Measurements from ENCODE around the gene CSAG3. TPM values are rescaled to one million over a fixed set of nuclear protein-coding genes. Genes with fewer than 3 reads are reported as not detected.

CSAG3 gene
- polyA plus RNA-seq, 2 of the 4 experiments (the other 2 are of a cell fraction), result 0.10 TPM; not detected in 1

- TF ChIP-seq, protein P1, sequence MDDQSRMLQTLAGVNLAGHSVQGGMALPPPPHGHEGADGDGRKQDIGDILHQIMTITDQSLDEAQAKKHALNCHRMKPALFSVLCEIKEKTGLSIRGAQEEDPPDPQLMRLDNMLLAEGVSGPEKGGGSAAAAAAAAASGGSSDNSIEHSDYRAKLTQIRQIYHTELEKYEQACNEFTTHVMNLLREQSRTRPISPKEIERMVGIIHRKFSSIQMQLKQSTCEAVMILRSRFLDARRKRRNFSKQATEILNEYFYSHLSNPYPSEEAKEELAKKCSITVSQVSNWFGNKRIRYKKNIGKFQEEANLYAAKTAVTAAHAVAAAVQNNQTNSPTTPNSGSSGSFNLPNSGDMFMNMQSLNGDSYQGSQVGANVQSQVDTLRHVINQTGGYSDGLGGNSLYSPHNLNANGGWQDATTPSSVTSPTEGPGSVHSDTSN (IDR thresholded peaks at IDR 0.05), result no peak
- TF ChIP-seq EHMT2 (IDR thresholded peaks at IDR 0.05; ENCODE audit: low read depth), result no peak
- no peak for TF ChIP-seq ZFP36 (IDR thresholded peaks at IDR 0.05; ENCODE audit: borderline replicate concordance, partially characterized antibody)
- no peak for TF ChIP-seq CBX8 (IDR thresholded peaks at IDR 0.05)
- TF ChIP-seq, protein P2, sequence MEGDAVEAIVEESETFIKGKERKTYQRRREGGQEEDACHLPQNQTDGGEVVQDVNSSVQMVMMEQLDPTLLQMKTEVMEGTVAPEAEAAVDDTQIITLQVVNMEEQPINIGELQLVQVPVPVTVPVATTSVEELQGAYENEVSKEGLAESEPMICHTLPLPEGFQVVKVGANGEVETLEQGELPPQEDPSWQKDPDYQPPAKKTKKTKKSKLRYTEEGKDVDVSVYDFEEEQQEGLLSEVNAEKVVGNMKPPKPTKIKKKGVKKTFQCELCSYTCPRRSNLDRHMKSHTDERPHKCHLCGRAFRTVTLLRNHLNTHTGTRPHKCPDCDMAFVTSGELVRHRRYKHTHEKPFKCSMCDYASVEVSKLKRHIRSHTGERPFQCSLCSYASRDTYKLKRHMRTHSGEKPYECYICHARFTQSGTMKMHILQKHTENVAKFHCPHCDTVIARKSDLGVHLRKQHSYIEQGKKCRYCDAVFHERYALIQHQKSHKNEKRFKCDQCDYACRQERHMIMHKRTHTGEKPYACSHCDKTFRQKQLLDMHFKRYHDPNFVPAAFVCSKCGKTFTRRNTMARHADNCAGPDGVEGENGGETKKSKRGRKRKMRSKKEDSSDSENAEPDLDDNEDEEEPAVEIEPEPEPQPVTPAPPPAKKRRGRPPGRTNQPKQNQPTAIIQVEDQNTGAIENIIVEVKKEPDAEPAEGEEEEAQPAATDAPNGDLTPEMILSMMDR (IDR thresholded peaks at IDR 0.05), result no peak
- TF ChIP-seq PHF8 (IDR thresholded peaks at IDR 0.05; ENCODE audit: borderline replicate concordance, low read depth), result no peak
- no peak for TF ChIP-seq CHD4 (IDR thresholded peaks at IDR 0.05; ENCODE audit: borderline replicate concordance)
Measured at GRCh38 chrX:152798945-152799344, 39.9 kb downstream of the CSAG3 start (continued).

DNA sequence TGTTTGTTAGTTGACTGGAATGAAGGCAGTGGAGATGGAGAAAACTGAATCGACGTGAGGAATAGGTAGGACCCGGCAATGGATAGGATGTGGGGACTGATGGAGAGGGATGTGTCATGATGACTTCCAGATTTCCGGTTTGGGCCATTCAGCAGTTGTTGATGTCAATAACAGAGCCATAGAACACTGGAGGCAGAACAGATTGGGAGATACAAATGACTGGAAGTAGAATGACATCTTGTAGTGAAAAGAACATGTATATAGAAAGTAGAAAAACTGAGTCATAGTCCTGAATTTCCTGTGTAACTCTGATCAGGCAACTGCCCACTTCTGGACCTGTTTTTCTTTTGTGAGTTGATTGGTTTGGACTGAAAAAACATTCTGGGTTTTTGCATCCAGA, 47.0 kb downstream of the CSAG3 start:
- no peak overlapping the region for H3K4me2 ChIP-seq
- no peaks in the 10 kb centered on the region for H3K4me1 ChIP-seq
- ATAC-seq (no peak), DNase-seq (ENCODE audit: low read depth in 1 of 2, low spot score in 1 of 2) (no peak), FAIRE-seq (no peak)
- no peaks in the 10 kb centered on the region for H3K9me3 ChIP-seq
- H3K4me3 ChIP-seq, result no peak overlapping the region
- H3K27ac ChIP-seq, result no peak overlapping the region
- ChIA-PET POLR2A (no interaction called here), CTCF (interaction anchor here (0.7 kb wide), 1 partner anchor 11 kb away, joined by 3 read pairs; no protein-coding TSS in a partner anchor)
- 20% methylated on average over 4 of the region's 4 CpGs for WGBS (ENCODE audit: missing lambda C conversion rate)
- TF ChIP-seq KDM1A (IDR thresholded peaks at IDR 0.05; ENCODE audit: low read depth), result no peak
- TF ChIP-seq PHF8 (IDR thresholded peaks at IDR 0.05; ENCODE audit: borderline replicate concordance, low read depth), result no peak
- no peak for TF ChIP-seq HEYL (CRISPR knock-in tag; IDR thresholded peaks at IDR 0.05)
- no peak for TF ChIP-seq RFX5 (IDR thresholded peaks at IDR 0.05)
- TF ChIP-seq CBX8 (IDR thresholded peaks at IDR 0.05), result no peak
- TF ChIP-seq POLR2A (IDR thresholded peaks at IDR 0.05; ENCODE audit: low read length), result no peak
- TF ChIP-seq, protein P3, sequence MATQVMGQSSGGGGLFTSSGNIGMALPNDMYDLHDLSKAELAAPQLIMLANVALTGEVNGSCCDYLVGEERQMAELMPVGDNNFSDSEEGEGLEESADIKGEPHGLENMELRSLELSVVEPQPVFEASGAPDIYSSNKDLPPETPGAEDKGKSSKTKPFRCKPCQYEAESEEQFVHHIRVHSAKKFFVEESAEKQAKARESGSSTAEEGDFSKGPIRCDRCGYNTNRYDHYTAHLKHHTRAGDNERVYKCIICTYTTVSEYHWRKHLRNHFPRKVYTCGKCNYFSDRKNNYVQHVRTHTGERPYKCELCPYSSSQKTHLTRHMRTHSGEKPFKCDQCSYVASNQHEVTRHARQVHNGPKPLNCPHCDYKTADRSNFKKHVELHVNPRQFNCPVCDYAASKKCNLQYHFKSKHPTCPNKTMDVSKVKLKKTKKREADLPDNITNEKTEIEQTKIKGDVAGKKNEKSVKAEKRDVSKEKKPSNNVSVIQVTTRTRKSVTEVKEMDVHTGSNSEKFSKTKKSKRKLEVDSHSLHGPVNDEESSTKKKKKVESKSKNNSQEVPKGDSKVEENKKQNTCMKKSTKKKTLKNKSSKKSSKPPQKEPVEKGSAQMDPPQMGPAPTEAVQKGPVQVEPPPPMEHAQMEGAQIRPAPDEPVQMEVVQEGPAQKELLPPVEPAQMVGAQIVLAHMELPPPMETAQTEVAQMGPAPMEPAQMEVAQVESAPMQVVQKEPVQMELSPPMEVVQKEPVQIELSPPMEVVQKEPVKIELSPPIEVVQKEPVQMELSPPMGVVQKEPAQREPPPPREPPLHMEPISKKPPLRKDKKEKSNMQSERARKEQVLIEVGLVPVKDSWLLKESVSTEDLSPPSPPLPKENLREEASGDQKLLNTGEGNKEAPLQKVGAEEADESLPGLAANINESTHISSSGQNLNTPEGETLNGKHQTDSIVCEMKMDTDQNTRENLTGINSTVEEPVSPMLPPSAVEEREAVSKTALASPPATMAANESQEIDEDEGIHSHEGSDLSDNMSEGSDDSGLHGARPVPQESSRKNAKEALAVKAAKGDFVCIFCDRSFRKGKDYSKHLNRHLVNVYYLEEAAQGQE (IDR thresholded peaks at IDR 0.05), result no peak
- no peak for TF ChIP-seq EHF (CRISPR knock-in tag; IDR thresholded peaks at IDR 0.05)
- no peak for TF ChIP-seq RARB (CRISPR knock-in tag; IDR thresholded peaks at IDR 0.05)
- no peak for TF ChIP-seq NFE2L2 (conservative IDR thresholded peaks at IDR 0.05; ENCODE audit: low read length)

Other genes with a start within 250 kb of the CSAG3 start
- 0.50 and 0.54 TPM in 2 replicates for gene GABRQ, start 121.3 kb upstream of the CSAG3 start, polyA plus RNA-seq (2011; rRNA removed)
- 0.52 to 0.72 TPM (median 0.70 TPM) in 3 replicates for gene GABRQ, start 121.3 kb upstream of the CSAG3 start, polyA plus RNA-seq (2017; fragmentation: RNase III; extraction: RNeasy Plus Mini Kit Qiagen cat#74134 plus additional on column Dnase treatment)
- gene MAGEA3, start 60.4 kb upstream of the CSAG3 start, polyA plus RNA-seq (2011; rRNA removed), result 0.96 and 1.3 TPM in 2 replicates
- 2.2 to 2.3 TPM (median 2.3 TPM) in 3 replicates for gene MAGEA3, start 60.4 kb upstream of the CSAG3 start, polyA plus RNA-seq (2017; fragmentation: RNase III; extraction: RNeasy Plus Mini Kit Qiagen cat#74134 plus additional on column Dnase treatment)
- not detected in 2 replicates for gene CSAG2, start 49.9 kb upstream of the CSAG3 start, polyA plus RNA-seq (2011; rRNA removed)
- not detected in 3 replicates for gene CSAG2, start 49.9 kb upstream of the CSAG3 start, polyA plus RNA-seq (2017; fragmentation: RNase III; extraction: RNeasy Plus Mini Kit Qiagen cat#74134 plus additional on column Dnase treatment)
- 0.08 TPM in 1 of 2 replicates, not detected in the other for gene MAGEA2B, start 44.6 kb upstream of the CSAG3 start, polyA plus RNA-seq (2011; rRNA removed)
- gene MAGEA2B, start 44.6 kb upstream of the CSAG3 start, polyA plus RNA-seq (2017; fragmentation: RNase III; extraction: RNeasy Plus Mini Kit Qiagen cat#74134 plus additional on column Dnase treatment), result not detected in 3 replicates
- 1.0 and 1.4 TPM in 2 replicates for gene CSAG1, start 25.5 kb upstream of the CSAG3 start, polyA plus RNA-seq (2011; rRNA removed)
- gene CSAG1, start 25.5 kb upstream of the CSAG3 start, polyA plus RNA-seq (2017; fragmentation: RNase III; extraction: RNeasy Plus Mini Kit Qiagen cat#74134 plus additional on column Dnase treatment), result 0.27 to 0.37 TPM in 2 of 3 replicates, not detected in the other
- gene MAGEA12, start 25.5 kb upstream of the CSAG3 start, polyA plus RNA-seq (2011; rRNA removed), result 1.7 TPM in 2 replicates
- 0.12 to 0.27 TPM (median 0.25 TPM) in 3 replicates for gene MAGEA12, start 25.5 kb upstream of the CSAG3 start, polyA plus RNA-seq (2017; fragmentation: RNase III; extraction: RNeasy Plus Mini Kit Qiagen cat#74134 plus additional on column Dnase treatment)
- 0.09 and 0.34 TPM in 2 replicates for gene MAGEA2, start 5.4 kb upstream of the CSAG3 start, polyA plus RNA-seq (2011; rRNA removed)
- gene MAGEA2, start 5.4 kb upstream of the CSAG3 start, polyA plus RNA-seq (2017; fragmentation: RNase III; extraction: RNeasy Plus Mini Kit Qiagen cat#74134 plus additional on column Dnase treatment), result 0.04 to 0.05 TPM in 2 of 3 replicates, not detected in the other
- 15.2 and 21.2 TPM in 2 replicates for gene MAGEA6, start 10.5 kb downstream of the CSAG3 start, polyA plus RNA-seq (2011; rRNA removed)
- 10.2 to 11.3 TPM (median 10.9 TPM) in 3 replicates for gene MAGEA6, start 10.5 kb downstream of the CSAG3 start, polyA plus RNA-seq (2017; fragmentation: RNase III; extraction: RNeasy Plus Mini Kit Qiagen cat#74134 plus additional on column Dnase treatment)
- gene CETN2, start 71.5 kb downstream of the CSAG3 start, polyA plus RNA-seq (2011; rRNA removed), result 64.7 and 69.2 TPM in 2 replicates
- gene CETN2, start 71.5 kb downstream of the CSAG3 start, polyA plus RNA-seq (2017; fragmentation: RNase III; extraction: RNeasy Plus Mini Kit Qiagen cat#74134 plus additional on column Dnase treatment), result 77.8 to 87.3 TPM (median 82.6 TPM) in 3 replicates
- 24.9 and 26.9 TPM in 2 replicates for gene NSDHL, start 71.8 kb downstream of the CSAG3 start, polyA plus RNA-seq (2011; rRNA removed)
- 43.0 to 51.3 TPM (median 50.5 TPM) in 3 replicates for gene NSDHL, start 71.8 kb downstream of the CSAG3 start, polyA plus RNA-seq (2017; fragmentation: RNase III; extraction: RNeasy Plus Mini Kit Qiagen cat#74134 plus additional on column Dnase treatment)
- 11.2 and 12.8 TPM in 2 replicates for gene ZNF185, start 138.8 kb downstream of the CSAG3 start, polyA plus RNA-seq (2011; rRNA removed)
- gene ZNF185, start 138.8 kb downstream of the CSAG3 start, polyA plus RNA-seq (2017; fragmentation: RNase III; extraction: RNeasy Plus Mini Kit Qiagen cat#74134 plus additional on column Dnase treatment), result 4.9 to 5.2 TPM (median 5.0 TPM) in 3 replicates
- gene PNMA5, start 234.9 kb downstream of the CSAG3 start, polyA plus RNA-seq (2011; rRNA removed), result not detected in 2 replicates
- not detected in 3 replicates for gene PNMA5, start 234.9 kb downstream of the CSAG3 start, polyA plus RNA-seq (2017; fragmentation: RNase III; extraction: RNeasy Plus Mini Kit Qiagen cat#74134 plus additional on column Dnase treatment)

Data from A549 (cell line).